Pons (tissue), 1 donor: ENCODE measurements around the gene NAT10.

Experiments
- DNase-seq: peaks from one replicate; pipeline ENCODE4 v3.0.0-alpha.2; 2016; ENCODE audit warnings: low spot score

The NAT10 gene

DNA sequence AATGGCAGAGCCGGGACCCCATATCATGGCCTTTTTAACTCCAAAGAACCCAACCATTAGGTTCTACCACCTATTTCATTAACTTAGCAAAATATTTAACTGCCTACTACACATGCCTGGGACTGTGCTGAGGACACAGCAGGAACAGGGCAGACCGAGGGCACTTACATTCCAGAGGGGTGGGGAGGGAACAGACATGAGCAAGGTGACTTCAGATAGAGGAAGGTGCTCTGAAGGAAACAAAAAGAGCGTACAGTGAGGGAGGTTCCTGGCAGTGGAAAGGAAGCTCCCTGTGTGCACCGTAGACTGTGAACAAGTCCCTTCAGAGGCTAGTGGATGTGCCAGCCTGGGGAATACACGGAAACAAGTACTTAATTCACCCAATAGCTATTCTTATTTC is 82.8 kb downstream of the NAT10 start:
- no peak for DNase-seq

DNA sequence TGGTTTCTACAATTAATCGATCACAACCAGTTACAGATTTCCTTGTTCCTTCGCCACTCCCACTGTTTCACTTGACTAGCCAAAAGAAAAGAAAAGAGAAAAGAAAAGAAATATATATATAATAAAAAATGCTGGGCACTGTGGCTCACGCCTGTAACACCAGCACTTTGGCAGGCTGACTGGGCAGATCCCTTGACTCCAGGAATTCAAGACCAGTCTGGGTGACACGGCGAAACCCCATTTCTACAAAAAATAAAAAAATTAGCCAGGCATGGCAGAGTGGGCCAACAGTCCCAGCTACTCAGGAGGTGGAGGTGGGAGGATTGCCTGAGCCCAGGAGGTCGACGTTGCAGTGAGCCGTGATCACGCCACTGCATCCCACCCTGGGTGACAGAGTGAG is 83.8 kb downstream of the NAT10 start:
- DNase-seq, result no peak

DNA sequence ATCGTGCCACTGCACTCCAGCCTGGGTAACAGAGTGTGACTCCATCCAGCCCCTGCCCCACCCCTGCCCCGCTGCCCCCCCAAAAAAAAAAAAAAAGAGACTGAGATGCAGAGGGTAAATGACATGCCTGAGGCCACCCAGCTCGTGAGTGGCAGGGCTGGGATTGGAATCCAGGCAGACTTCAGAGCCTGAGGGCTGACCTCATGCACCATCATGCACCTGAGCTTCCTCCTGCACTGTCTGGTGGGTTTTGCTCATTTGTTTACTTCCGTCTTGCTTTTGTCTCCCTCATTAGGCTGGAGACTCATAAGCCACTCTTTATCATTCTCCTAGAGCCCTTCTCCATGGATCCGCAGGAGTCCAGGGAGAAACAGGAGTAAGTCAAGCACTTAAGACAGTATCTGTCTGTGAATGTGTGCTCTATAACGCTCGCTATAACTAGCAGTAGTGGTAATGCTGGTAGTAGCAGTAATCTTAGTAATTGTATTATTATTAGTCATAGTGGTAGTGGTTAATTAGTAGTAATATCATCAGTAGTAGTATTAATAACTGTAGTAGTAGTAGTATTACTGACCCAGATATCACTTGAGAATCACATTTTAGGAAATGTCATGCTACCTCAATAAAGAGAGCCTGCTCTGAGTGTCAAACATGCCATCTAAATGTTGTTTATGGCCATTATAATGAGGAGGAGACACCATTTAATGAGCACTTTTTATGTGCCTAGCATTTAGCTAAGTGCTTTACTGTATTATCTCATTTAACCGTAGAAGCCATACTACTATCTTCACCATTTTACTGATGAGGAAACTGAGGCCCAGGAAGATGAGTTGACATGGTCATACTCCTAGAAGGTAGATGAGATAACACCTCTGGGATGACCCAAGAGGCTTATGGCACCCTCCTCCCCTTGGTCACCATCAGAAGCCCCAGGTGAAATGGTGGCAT is 85.0 kb downstream of the NAT10 start:
- no peak for DNase-seq

GRCh38 chr11:34191578-34191977 is 86.1 kb downstream of the NAT10 start:
- no peak for DNase-seq

DNA sequence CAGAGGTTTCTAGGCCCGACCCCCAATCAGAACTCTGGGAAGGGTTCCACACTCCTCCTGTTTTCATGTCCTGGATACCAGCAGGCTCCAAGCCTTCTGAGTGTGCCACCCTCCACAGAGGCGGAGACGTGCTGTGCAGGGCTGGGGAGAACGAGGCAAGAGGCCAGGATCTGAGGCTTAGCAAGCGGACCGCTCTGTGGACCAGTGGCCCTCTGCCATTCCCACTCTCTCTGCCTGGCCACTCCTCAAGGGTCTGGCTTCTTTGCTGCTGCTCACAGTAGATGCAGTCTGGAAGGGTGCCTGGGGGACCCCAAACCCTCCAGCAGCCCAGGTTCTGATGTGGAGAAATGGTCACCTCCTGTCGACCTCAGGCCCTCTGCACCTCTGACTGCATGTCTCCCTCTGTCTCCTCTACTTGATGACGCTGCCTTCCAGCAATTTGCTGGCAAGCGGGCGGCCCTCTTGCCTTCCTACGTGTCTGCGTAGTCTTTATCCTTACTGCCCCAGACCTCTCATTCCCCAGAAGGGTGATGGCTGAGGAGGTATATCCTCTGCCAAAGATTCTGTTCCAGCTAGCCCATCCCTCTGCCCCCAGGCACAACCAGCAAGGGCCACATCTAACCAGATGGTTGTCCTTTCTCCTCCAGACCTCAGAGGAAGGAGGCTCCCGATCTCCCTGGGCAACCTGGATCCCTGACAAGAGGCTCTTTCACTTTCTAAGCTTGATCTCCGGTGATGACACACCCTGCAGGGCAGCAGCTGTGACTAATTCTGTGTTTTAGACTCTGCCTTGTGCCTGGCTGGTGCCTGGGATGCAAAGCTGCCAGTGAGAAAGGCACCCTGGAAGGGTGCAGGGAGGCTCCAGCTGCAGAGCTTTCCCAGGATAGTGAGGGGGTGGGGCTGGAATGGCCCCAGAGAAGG is 87.3 kb downstream of the NAT10 start:
- DNase-seq, result peak; percentile 53

- no peak for DNase-seq
These were observed 89.3 kb downstream of the NAT10 start for GRCh38 chr11:34194576-34195335.
